ENCODE data around the gene DNAJA3. TPM values are rescaled to one million over a fixed set of nuclear protein-coding genes. Genes with fewer than 3 reads are reported as not detected.

Gene DNAJA3
- total and polyA plus RNA-seq, 2 experiments from 2014 or later, result 47.2 to 51.0 TPM

- H3K36me3 ChIP-seq (ENCODE audit: low read depth), result no peaks in the 10 kb centered on the region
- in situ Hi-C loops (cut with MboI), result no loop called here
- no peaks in the 10 kb centered on the region for H3K27me3 ChIP-seq (replicated peaks; ENCODE audit: insufficient read depth)
- H4K20me1 ChIP-seq (ENCODE audit: insufficient read depth), result no peaks in the 10 kb centered on the region
- no peak overlapping the region for H3K4me3 ChIP-seq
- H3K9me2 ChIP-seq (ENCODE audit: insufficient read depth), result no peaks in the 10 kb centered on the region
- H3K4me2 ChIP-seq (ENCODE audit: unreplicated experiment), result no peak overlapping the region
- H3K4me1 ChIP-seq (ENCODE audit: insufficient read depth), result peaks cover 12% of the 10 kb centered on the region; the same call in 1 of the 2 replicates
- H3K9me3 ChIP-seq (ENCODE audit: low read depth), result no peaks in the 10 kb centered on the region
- WGBS, 2 experiments (ENCODE audit: low coverage in 1 of 2, low lambda C conversion rate in 2 of 2, missing lambda C conversion rate in 2 of 2), result 78 to 84% methylated on average over 2 of the region's 2 CpGs
- no peaks in the 10 kb centered on the region for H3F3A ChIP-seq (ENCODE audit: insufficient read depth)
- H3K79me2 ChIP-seq (ENCODE audit: insufficient read depth), result peaks cover 99% of the 10 kb centered on the region
- no peak for TF ChIP-seq EZH2 (IDR thresholded peaks at IDR 0.05; ENCODE audit: insufficient read depth, poor library complexity, severe bottlenecking)
- TF ChIP-seq EZH2phosphoT487 (IDR thresholded peaks at IDR 0.05; ENCODE audit: insufficient read depth, low read depth), result no peak
- H2AFZ ChIP-seq, result no peak overlapping the region
- no peak overlapping the region for H3K9ac ChIP-seq
- no peak for DNase-seq
- H3K27ac ChIP-seq, result no peak overlapping the region
Observed at GRCh38 chr16:4481526-4481925, 55.9 kb downstream of the DNAJA3 start.

- H3K9ac ChIP-seq, result no peak overlapping the region
- H4K20me1 ChIP-seq (ENCODE audit: insufficient read depth), result no peaks in the 10 kb centered on the region
- WGBS, 2 experiments (ENCODE audit: low coverage in 1 of 2, low lambda C conversion rate in 2 of 2, missing lambda C conversion rate in 2 of 2), result 92 to 100% methylated on average over 1 of the region's 1 CpG
- no peak overlapping the region for H2AFZ ChIP-seq
- no peak for TF ChIP-seq EZH2 (IDR thresholded peaks at IDR 0.05; ENCODE audit: insufficient read depth, poor library complexity, severe bottlenecking)
- TF ChIP-seq EZH2phosphoT487 (IDR thresholded peaks at IDR 0.05; ENCODE audit: insufficient read depth, low read depth), result no peak
- no peaks in the 10 kb centered on the region for H3K27me3 ChIP-seq (replicated peaks; ENCODE audit: insufficient read depth)
- no peak overlapping the region for H3K4me2 ChIP-seq (ENCODE audit: unreplicated experiment)
- no peaks in the 10 kb centered on the region for H3K9me2 ChIP-seq (ENCODE audit: insufficient read depth)
- no peaks in the 10 kb centered on the region for H3K36me3 ChIP-seq (ENCODE audit: low read depth)
- H3K79me2 ChIP-seq (ENCODE audit: insufficient read depth), result peaks cover 95% of the 10 kb centered on the region
- in situ Hi-C loops (cut with MboI), result no loop called here
- peaks cover 12% of the 10 kb centered on the region; the same call in 1 of the 2 replicates for H3K4me1 ChIP-seq (ENCODE audit: insufficient read depth)
- DNase-seq, result no peak
- no peaks in the 10 kb centered on the region for H3F3A ChIP-seq (ENCODE audit: insufficient read depth)
- no peak overlapping the region for H3K27ac ChIP-seq
- H3K9me3 ChIP-seq (ENCODE audit: low read depth), result no peaks in the 10 kb centered on the region
- no peak overlapping the region for H3K4me3 ChIP-seq
Observed at GRCh38 chr16:4481963-4482362, 56.3 kb downstream of the DNAJA3 start.

- no peak overlapping the region for H3K4me3 ChIP-seq
- DNase-seq, result no peak
- no peak overlapping the region for H3K9ac ChIP-seq
- no peaks in the 10 kb centered on the region for H3K36me3 ChIP-seq (ENCODE audit: low read depth)
- H3K27me3 ChIP-seq (replicated peaks; ENCODE audit: insufficient read depth), result no peaks in the 10 kb centered on the region
- H3K4me2 ChIP-seq (ENCODE audit: unreplicated experiment), result no peak overlapping the region
- peaks cover 34% of the 10 kb centered on the region for H3F3A ChIP-seq (ENCODE audit: insufficient read depth)
- H3K9me2 ChIP-seq (ENCODE audit: insufficient read depth), result no peaks in the 10 kb centered on the region
- H2AFZ ChIP-seq, result no peak overlapping the region
- in situ Hi-C loops (cut with MboI), result no loop called here
- H3K27ac ChIP-seq, result no peak overlapping the region
- H3K79me2 ChIP-seq (ENCODE audit: insufficient read depth), result peaks cover 66% of the 10 kb centered on the region
- no peak for TF ChIP-seq EZH2phosphoT487 (IDR thresholded peaks at IDR 0.05; ENCODE audit: insufficient read depth, low read depth)
- no peak for TF ChIP-seq EZH2 (IDR thresholded peaks at IDR 0.05; ENCODE audit: insufficient read depth, poor library complexity, severe bottlenecking)
- WGBS, 2 experiments (ENCODE audit: low coverage in 1 of 2, low lambda C conversion rate in 2 of 2, missing lambda C conversion rate in 2 of 2), result 100% methylated on average over 3 of the region's 3 CpGs
- no peaks in the 10 kb centered on the region for H3K9me3 ChIP-seq (ENCODE audit: low read depth)
- H4K20me1 ChIP-seq (ENCODE audit: insufficient read depth), result no peaks in the 10 kb centered on the region
- H3K4me1 ChIP-seq (ENCODE audit: insufficient read depth), result peaks cover 17% of the 10 kb centered on the region
Observed at GRCh38 chr16:4486126-4486893, 60.6 kb downstream of the DNAJA3 start.

GRCh38 chr16:4487955-4488498 lies 62.4 kb downstream of the DNAJA3 start:
- H3K9me3 ChIP-seq (ENCODE audit: low read depth), result no peaks in the 10 kb centered on the region
- peak; percentile 81 for DNase-seq
- peaks cover 17% of the 10 kb centered on the region for H3K4me1 ChIP-seq (ENCODE audit: insufficient read depth)
- H3K36me3 ChIP-seq (ENCODE audit: low read depth), result no peaks in the 10 kb centered on the region
- H3K4me2 ChIP-seq (ENCODE audit: unreplicated experiment), result no peak overlapping the region
- no peak overlapping the region for H3K9ac ChIP-seq
- H3K27me3 ChIP-seq (replicated peaks; ENCODE audit: insufficient read depth), result no peaks in the 10 kb centered on the region
- peaks cover 34% of the 10 kb centered on the region for H3F3A ChIP-seq (ENCODE audit: insufficient read depth)
- H3K27ac ChIP-seq, result peak overlapping the region; percentile 67
- no peak for TF ChIP-seq EZH2 (IDR thresholded peaks at IDR 0.05; ENCODE audit: insufficient read depth, poor library complexity, severe bottlenecking)
- no peak for TF ChIP-seq EZH2phosphoT487 (IDR thresholded peaks at IDR 0.05; ENCODE audit: insufficient read depth, low read depth)
- no peaks in the 10 kb centered on the region for H3K9me2 ChIP-seq (ENCODE audit: insufficient read depth)
- peaks cover 66% of the 10 kb centered on the region for H3K79me2 ChIP-seq (ENCODE audit: insufficient read depth)
- no peak overlapping the region for H3K4me3 ChIP-seq
- in situ Hi-C loops (cut with MboI), result no loop called here
- WGBS, 2 experiments (ENCODE audit: low coverage in 1 of 2, low lambda C conversion rate in 2 of 2, missing lambda C conversion rate in 2 of 2), result 90 to 93% methylated on average over 5 of the region's 5 CpGs
- H2AFZ ChIP-seq, result no peak overlapping the region
- H4K20me1 ChIP-seq (ENCODE audit: insufficient read depth), result no peaks in the 10 kb centered on the region
